GM23338 (cell line): ENCODE data around the gene ARHGEF28. TPM values are rescaled to one million over a fixed set of nuclear protein-coding genes. Genes with fewer than 3 reads are reported as not detected.

Experiments
- ATAC-seq: fragments of 200-7000 bp; cut with Tn5 transposase; 3 replicates; pipeline ENCODE4 v1.9.1; 2020
- DNase-seq: peaks from one replicate; pipeline ENCODE4 v3.0.0-alpha.2; 2015; ENCODE audit warnings: low spot score
- H2AFZ ChIP-seq: fragments of 200-600 bp; sonication (generic); 2 replicates; pipeline ENCODE4 v1.8.0; 2016; ENCODE audit warnings: antibody characterized with exemption, mild to moderate bottlenecking, moderate library complexity
- H3F3A ChIP-seq: fragments of 200-600 bp; sonication (generic); replicated peaks from 2 replicates; pipeline ENCODE4 v1.8.0; 2017; ENCODE audit warnings: antibody characterized with exemption, mixed run types, low read depth
- H3K27ac ChIP-seq: fragments of 200-600 bp; sonication (generic); 2 replicates; pipeline ENCODE4 v1.6.1; 2016; ENCODE audit warnings: low read depth
- H3K27me3 ChIP-seq: fragments of 200-600 bp; sonication (generic); 2 replicates; pipeline ENCODE4 v1.8.0; 2016; ENCODE audit warnings: mild to moderate bottlenecking, mixed run types, moderate library complexity; ENCODE audit not compliant: insufficient read depth
- H3K36me3 ChIP-seq: fragments of 200-600 bp; sonication (generic); 2 replicates; pipeline ENCODE4 v1.8.0; 2016; ENCODE audit warnings: mild to moderate bottlenecking; ENCODE audit not compliant: insufficient read depth
- H3K4me1 ChIP-seq: fragments of 200-600 bp; sonication (generic); 2 replicates; pipeline ENCODE4 v1.8.0; 2016; ENCODE audit warnings: mild to moderate bottlenecking, moderate library complexity; ENCODE audit not compliant: insufficient read depth
- H3K4me2 ChIP-seq: fragments of 200-600 bp; sonication (generic); 2 replicates; pipeline ENCODE4 v1.7.1; 2017; ENCODE audit warnings: mixed run types
- H3K4me3 ChIP-seq: fragments of 200-600 bp; sonication (generic); 2 replicates; pipeline ENCODE4 v1.6.1; 2016; ENCODE audit warnings: mixed run types
- H3K79me2 ChIP-seq: fragments of 200-600 bp; sonication (generic); replicated peaks from 2 replicates; pipeline ENCODE4 v1.8.0; 2017; ENCODE audit warnings: mild to moderate bottlenecking; ENCODE audit not compliant: insufficient read depth
- H3K9me2 ChIP-seq: fragments of 200-600 bp; sonication (generic); 2 replicates; pipeline ENCODE4 v1.8.0; 2017; ENCODE audit not compliant: insufficient read depth
- H4K20me1 ChIP-seq: fragments of 200-600 bp; sonication (generic); replicated peaks from 2 replicates; pipeline ENCODE4 v1.8.0; 2017; ENCODE audit warnings: mild to moderate bottlenecking; ENCODE audit not compliant: insufficient read depth
- H3K27ac Mint-ChIP-seq: 2 replicates; pipeline ENCODE4 v1.8.0; 2020; ENCODE audit warnings: inconsistent platforms, mild to moderate bottlenecking, moderate library complexity, mixed read lengths
- H3K27me3 Mint-ChIP-seq: 3 replicates; pipeline ENCODE4 v1.8.0; 2022; ENCODE audit warnings: low read depth, mild to moderate bottlenecking, moderate library complexity, mixed read lengths, inconsistent platforms; ENCODE audit not compliant: insufficient read depth, poor library complexity
- H3K36me3 Mint-ChIP-seq: 3 replicates; pipeline ENCODE4 v1.8.0; 2021; ENCODE audit warnings: low read depth, mild to moderate bottlenecking, inconsistent platforms, moderate library complexity, mixed read lengths
- H3K4me1 Mint-ChIP-seq: 3 replicates; pipeline ENCODE4 v1.8.0; 2020; ENCODE audit warnings: mild to moderate bottlenecking, inconsistent platforms, mixed read lengths
- H3K4me3 Mint-ChIP-seq: 3 replicates; pipeline ENCODE4 v1.8.0; 2021; ENCODE audit warnings: moderate library complexity, mild to moderate bottlenecking, inconsistent platforms, mixed read lengths
- H3K9me3 Mint-ChIP-seq: 3 replicates; pipeline ENCODE4 v1.8.0; 2020; ENCODE audit warnings: moderate library complexity, mild to moderate bottlenecking, inconsistent platforms, mixed read lengths
- CREB1 ChIP-seq: fragments of 250-450 bp; sonication (Bioruptor Pico); IDR thresholded peaks from 2 replicates; pipeline ENCODE4 v1.5.0; 2020; ENCODE audit warnings: low read depth, mild to moderate bottlenecking, moderate library complexity
- EZH2 ChIP-seq: fragments of 200-600 bp; sonication (generic); IDR thresholded peaks from one replicate; pipeline ENCODE4 v1.8.0; 2017; ENCODE audit warnings: antibody characterized with exemption, mild to moderate bottlenecking, low read depth; ENCODE audit not compliant: unreplicated experiment
- EZH2phosphoT487 ChIP-seq: fragments of 200-600 bp; sonication (generic); IDR thresholded peaks from one replicate; pipeline ENCODE4 v1.8.1; 2018; ENCODE audit warnings: antibody characterized with exemption; ENCODE audit not compliant: unreplicated experiment
- JUNB ChIP-seq: IDR thresholded peaks from one replicate; pipeline ENCODE4 v1.6.1; 2016; ENCODE audit warnings: antibody characterized with exemption; ENCODE audit not compliant: unreplicated experiment
- NANOG ChIP-seq: IDR thresholded peaks from 2 replicates; pipeline ENCODE4 v1.6.1; 2016; ENCODE audit warnings: antibody characterized with exemption, borderline replicate concordance
- POLR2AphosphoS5 ChIP-seq: IDR thresholded peaks from 2 replicates; pipeline ENCODE4 v1.6.1; 2016; ENCODE audit warnings: antibody characterized with exemption, low read depth
- REST ChIP-seq: IDR thresholded peaks from one replicate; pipeline ENCODE4 v1.6.1; 2018; ENCODE audit warnings: antibody characterized with exemption; ENCODE audit not compliant: unreplicated experiment
- STAT1 ChIP-seq: IDR thresholded peaks from one replicate; pipeline ENCODE4 v1.6.1; 2016; ENCODE audit warnings: antibody characterized with exemption; ENCODE audit not compliant: unreplicated experiment
- ZNF114 ChIP-seq: fragments of 250-450 bp; sonication (Bioruptor Pico); IDR thresholded peaks from 2 replicates; pipeline ENCODE4 v1.5.0; 2020; ENCODE audit warnings: mild to moderate bottlenecking, moderate library complexity
- ZNF331 ChIP-seq: fragments of 250-450 bp; sonication (Bioruptor Pico); IDR thresholded peaks from 2 replicates; pipeline ENCODE4 v1.5.0; 2020; ENCODE audit warnings: low read depth, mild to moderate bottlenecking, moderate library complexity
- polyA plus RNA-seq: library from polyadenylated mRNA; unstranded; fragments of >200 nt; fragmentation: Nextera tagmentation; extraction: Ambion mirVana; gene quantifications from 2 replicates; pipeline ENCODE4 v1.2.1, GENCODE V29; 2016
- total RNA-seq: library from RNA; depleted of rRNA; stranded (reverse); fragments of >200 nt; shearing (Covaris generic); gene quantifications from 2 replicates; pipeline ENCODE4 v1.2.3, GENCODE V29; 2014
- TF ChIP-seq, protein P1 (sequence below): IDR thresholded peaks from 2 replicates; pipeline ENCODE4 v1.6.1; 2016; ENCODE audit warnings: antibody characterized with exemption
- TF ChIP-seq, protein P2 (sequence below), 2 experiments: fragments of 200-600 bp in 1 of 2; sonication (generic) in 1 of 2; conservative IDR thresholded peaks; 2 replicates each; pipeline versions ENCODE4 v1.5.1 to v1.6.1; 2016 to 2017; ENCODE audit warnings: antibody characterized with exemption in 2 of 2, low read depth in 2 of 2, mild to moderate bottlenecking in 2 of 2, moderate library complexity in 1 of 2
- TF ChIP-seq, protein P3 (sequence below): fragments of 250-450 bp; sonication (Bioruptor Pico); IDR thresholded peaks from 2 replicates; pipeline ENCODE4 v1.5.0; 2020; ENCODE audit warnings: mild to moderate bottlenecking, moderate library complexity

ARHGEF28 gene
- total and polyA plus RNA-seq, 2 experiments from 2014 or later, result 0.39 to 1.0 TPM

DNA sequence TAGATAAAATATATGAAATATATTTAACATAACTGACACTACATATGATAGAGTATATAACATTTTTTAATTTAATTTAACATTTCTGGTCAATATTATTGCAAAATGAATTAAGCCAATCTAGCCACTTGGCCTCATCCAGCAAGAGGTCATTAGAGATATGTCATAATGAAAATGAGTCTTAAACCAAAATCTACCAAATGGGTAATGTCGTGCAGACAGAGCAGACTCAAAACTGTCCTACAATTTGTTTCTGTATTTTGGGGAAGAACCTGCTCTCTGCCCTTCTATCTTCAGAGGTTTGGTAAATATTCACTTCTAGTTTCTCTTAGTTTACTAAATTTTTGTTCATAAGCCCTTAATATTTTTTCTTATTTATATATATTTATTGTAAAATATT lies 61.4 kb downstream of the ARHGEF28 start:
- no peaks in the 10 kb centered on the region for H3K27me3 ChIP-seq
- no peak for ATAC-seq
- no peak overlapping the region for H3K4me2 ChIP-seq
- H3K4me1 Mint-ChIP-seq, result peaks cover under 1% of the 10 kb centered on the region; the same call in 2 of the 3 replicates
- H3K36me3 Mint-ChIP-seq, result no peaks in the 10 kb centered on the region
- H3K27ac ChIP-seq, result no peak overlapping the region
- no peaks in the 10 kb centered on the region; the same call in 1 of the 2 replicates for H3K36me3 ChIP-seq
- no peaks in the 10 kb centered on the region for H3F3A ChIP-seq
- no peak for DNase-seq
- H2AFZ ChIP-seq, result no peak overlapping the region
- no peaks in the 10 kb centered on the region; the same call in 1 of the 2 replicates for H3K9me2 ChIP-seq
- H3K27ac Mint-ChIP-seq, result no peak overlapping the region
- peaks cover 2% of the 10 kb centered on the region for H3K27me3 Mint-ChIP-seq
- no peaks in the 10 kb centered on the region for H4K20me1 ChIP-seq
- TF ChIP-seq, protein P1, sequence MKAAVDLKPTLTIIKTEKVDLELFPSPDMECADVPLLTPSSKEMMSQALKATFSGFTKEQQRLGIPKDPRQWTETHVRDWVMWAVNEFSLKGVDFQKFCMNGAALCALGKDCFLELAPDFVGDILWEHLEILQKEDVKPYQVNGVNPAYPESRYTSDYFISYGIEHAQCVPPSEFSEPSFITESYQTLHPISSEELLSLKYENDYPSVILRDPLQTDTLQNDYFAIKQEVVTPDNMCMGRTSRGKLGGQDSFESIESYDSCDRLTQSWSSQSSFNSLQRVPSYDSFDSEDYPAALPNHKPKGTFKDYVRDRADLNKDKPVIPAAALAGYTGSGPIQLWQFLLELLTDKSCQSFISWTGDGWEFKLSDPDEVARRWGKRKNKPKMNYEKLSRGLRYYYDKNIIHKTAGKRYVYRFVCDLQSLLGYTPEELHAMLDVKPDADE, result no peak
- TF ChIP-seq REST (no peak), POLR2AphosphoS5 (no peak), CREB1 (CRISPR knock-in tag) (no peak), STAT1 (no peak), EZH2phosphoT487 (no peak), EZH2 (no peak), JUNB (no peak), ZNF331 (CRISPR knock-in tag) (no peak), NANOG (no peak), ZNF114 (no peak)
- TF ChIP-seq, protein P2, sequence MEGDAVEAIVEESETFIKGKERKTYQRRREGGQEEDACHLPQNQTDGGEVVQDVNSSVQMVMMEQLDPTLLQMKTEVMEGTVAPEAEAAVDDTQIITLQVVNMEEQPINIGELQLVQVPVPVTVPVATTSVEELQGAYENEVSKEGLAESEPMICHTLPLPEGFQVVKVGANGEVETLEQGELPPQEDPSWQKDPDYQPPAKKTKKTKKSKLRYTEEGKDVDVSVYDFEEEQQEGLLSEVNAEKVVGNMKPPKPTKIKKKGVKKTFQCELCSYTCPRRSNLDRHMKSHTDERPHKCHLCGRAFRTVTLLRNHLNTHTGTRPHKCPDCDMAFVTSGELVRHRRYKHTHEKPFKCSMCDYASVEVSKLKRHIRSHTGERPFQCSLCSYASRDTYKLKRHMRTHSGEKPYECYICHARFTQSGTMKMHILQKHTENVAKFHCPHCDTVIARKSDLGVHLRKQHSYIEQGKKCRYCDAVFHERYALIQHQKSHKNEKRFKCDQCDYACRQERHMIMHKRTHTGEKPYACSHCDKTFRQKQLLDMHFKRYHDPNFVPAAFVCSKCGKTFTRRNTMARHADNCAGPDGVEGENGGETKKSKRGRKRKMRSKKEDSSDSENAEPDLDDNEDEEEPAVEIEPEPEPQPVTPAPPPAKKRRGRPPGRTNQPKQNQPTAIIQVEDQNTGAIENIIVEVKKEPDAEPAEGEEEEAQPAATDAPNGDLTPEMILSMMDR (conservative IDR thresholded peaks at IDR 0.05; ENCODE audit: low read depth in 2 of 2), result no peak
- TF ChIP-seq, protein P3, sequence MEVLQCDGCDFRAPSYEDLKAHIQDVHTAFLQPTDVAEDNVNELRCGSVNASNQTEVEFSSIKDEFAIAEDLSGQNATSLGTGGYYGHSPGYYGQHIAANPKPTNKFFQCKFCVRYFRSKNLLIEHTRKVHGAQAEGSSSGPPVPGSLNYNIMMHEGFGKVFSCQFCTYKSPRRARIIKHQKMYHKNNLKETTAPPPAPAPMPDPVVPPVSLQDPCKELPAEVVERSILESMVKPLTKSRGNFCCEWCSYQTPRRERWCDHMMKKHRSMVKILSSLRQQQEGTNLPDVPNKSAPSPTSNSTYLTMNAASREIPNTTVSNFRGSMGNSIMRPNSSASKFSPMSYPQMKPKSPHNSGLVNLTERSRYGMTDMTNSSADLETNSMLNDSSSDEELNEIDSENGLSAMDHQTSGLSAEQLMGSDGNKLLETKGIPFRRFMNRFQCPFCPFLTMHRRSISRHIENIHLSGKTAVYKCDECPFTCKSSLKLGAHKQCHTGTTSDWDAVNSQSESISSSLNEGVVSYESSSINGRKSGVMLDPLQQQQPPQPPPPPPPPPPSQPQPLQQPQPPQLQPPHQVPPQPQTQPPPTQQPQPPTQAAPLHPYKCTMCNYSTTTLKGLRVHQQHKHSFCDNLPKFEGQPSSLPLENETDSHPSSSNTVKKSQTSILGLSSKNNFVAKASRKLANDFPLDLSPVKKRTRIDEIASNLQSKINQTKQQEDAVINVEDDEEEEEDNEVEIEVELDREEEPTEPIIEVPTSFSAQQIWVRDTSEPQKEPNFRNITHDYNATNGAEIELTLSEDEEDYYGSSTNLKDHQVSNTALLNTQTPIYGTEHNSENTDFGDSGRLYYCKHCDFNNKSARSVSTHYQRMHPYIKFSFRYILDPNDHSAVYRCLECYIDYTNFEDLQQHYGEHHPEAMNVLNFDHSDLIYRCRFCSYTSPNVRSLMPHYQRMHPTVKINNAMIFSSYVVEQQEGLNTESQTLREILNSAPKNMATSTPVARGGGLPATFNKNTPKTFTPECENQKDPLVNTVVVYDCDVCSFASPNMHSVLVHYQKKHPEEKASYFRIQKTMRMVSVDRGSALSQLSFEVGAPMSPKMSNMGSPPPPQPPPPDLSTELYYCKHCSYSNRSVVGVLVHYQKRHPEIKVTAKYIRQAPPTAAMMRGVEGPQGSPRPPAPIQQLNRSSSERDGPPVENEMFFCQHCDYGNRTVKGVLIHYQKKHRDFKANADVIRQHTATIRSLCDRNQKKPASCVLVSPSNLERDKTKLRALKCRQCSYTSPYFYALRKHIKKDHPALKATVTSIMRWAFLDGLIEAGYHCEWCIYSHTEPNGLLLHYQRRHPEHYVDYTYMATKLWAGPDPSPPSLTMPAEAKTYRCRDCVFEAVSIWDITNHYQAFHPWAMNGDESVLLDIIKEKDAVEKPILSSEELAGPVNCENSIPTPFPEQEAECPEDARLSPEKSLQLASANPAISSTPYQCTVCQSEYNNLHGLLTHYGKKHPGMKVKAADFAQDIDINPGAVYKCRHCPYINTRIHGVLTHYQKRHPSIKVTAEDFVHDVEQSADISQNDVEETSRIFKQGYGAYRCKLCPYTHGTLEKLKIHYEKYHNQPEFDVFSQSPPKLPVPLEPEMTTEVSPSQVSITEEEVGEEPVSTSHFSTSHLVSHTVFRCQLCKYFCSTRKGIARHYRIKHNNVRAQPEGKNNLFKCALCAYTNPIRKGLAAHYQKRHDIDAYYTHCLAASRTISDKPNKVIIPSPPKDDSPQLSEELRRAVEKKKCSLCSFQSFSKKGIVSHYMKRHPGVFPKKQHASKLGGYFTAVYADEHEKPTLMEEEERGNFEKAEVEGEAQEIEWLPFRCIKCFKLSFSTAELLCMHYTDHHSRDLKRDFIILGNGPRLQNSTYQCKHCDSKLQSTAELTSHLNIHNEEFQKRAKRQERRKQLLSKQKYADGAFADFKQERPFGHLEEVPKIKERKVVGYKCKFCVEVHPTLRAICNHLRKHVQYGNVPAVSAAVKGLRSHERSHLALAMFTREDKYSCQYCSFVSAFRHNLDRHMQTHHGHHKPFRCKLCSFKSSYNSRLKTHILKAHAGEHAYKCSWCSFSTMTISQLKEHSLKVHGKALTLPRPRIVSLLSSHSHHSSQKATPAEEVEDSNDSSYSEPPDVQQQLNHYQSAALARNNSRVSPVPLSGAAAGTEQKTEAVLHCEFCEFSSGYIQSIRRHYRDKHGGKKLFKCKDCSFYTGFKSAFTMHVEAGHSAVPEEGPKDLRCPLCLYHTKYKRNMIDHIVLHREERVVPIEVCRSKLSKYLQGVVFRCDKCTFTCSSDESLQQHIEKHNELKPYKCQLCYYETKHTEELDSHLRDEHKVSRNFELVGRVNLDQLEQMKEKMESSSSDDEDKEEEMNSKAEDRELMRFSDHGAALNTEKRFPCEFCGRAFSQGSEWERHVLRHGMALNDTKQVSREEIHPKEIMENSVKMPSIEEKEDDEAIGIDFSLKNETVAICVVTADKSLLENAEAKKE (CRISPR knock-in tag), result no peak
- H3K79me2 ChIP-seq, result no peaks in the 10 kb centered on the region
- no peak overlapping the region for H3K4me3 Mint-ChIP-seq
- no peak overlapping the region for H3K4me3 ChIP-seq
- no peaks in the 10 kb centered on the region for H3K9me3 Mint-ChIP-seq
- no peaks in the 10 kb centered on the region for H3K4me1 ChIP-seq
